HG03039 (cell line): ENCODE results near the gene RHBDF1.

Source experiments
- ATAC-seq: cut with Tn5 transposase; IDR thresholded peaks from one replicate; pipeline ENCODE4 v1.9.1; 2021; ENCODE audit warnings: mild to moderate bottlenecking, moderate library complexity; ENCODE audit not compliant: unreplicated experiment

RHBDF1 gene

GRCh38 chr16:96935-97381 lies 24.5 kb upstream of the RHBDF1 start:
- peak; percentile 49 for ATAC-seq

- no peak for ATAC-seq
Measured at GRCh38 chr16:94918-95265, 22.5 kb upstream of the RHBDF1 start.

GRCh38 chr16:92431-93339 lies 20.3 kb upstream of the RHBDF1 start:
- ATAC-seq, result no peak

GRCh38 chr16:91484-91883 lies 19.1 kb upstream of the RHBDF1 start:
- no peak for ATAC-seq

GRCh38 chr16:89391-90302 lies 17.2 kb upstream of the RHBDF1 start:
- no peak for ATAC-seq

GRCh38 chr16:88613-89012 lies 16.2 kb upstream of the RHBDF1 start:
- no peak for ATAC-seq

- no peak for ATAC-seq
Measured at GRCh38 chr16:86483-86952, 14.1 kb upstream of the RHBDF1 start.

GRCh38 chr16:85865-86264 lies 13.4 kb upstream of the RHBDF1 start:
- ATAC-seq, result no peak

- ATAC-seq, result no peak
Measured at GRCh38 chr16:85407-85782, 13.0 kb upstream of the RHBDF1 start.

- no peak for ATAC-seq
Measured at GRCh38 chr16:84718-85406, 12.4 kb upstream of the RHBDF1 start.

- ATAC-seq, result no peak
Measured at GRCh38 chr16:83781-84615, 11.6 kb upstream of the RHBDF1 start.

- ATAC-seq, result no peak
Measured at GRCh38 chr16:83060-83603, 10.7 kb upstream of the RHBDF1 start.

GRCh38 chr16:79151-80054 lies 7.0 kb upstream of the RHBDF1 start:
- no peak for ATAC-seq

GRCh38 chr16:78444-79150 lies 6.2 kb upstream of the RHBDF1 start:
- peak; percentile 15 for ATAC-seq

GRCh38 chr16:77807-78443 lies 5.5 kb upstream of the RHBDF1 start, which contains the start of gene MPG:
Gene MPG (plus strand): TSS chr16:78225. CDS start chr16:78310, 85 bp downstream.
- ATAC-seq, result peak; percentile 54

- peak; percentile 19 for ATAC-seq
Measured at GRCh38 chr16:77273-77806, 4.9 kb upstream of the RHBDF1 start.

GRCh38 chr16:76535-77272 lies 4.3 kb upstream of the RHBDF1 start:
- no peak for ATAC-seq
